NOMO-1 (cell line): ENCODE results near the gene ANKS1B.

Experiments used
- DNase-seq, 2 experiments: peaks; one replicate each; lab custom pipeline; 2025; ENCODE audit not compliant: unreplicated experiment in 2 of 2; lab: John Stamatoyannopoulos, UW

The ANKS1B gene

DNA sequence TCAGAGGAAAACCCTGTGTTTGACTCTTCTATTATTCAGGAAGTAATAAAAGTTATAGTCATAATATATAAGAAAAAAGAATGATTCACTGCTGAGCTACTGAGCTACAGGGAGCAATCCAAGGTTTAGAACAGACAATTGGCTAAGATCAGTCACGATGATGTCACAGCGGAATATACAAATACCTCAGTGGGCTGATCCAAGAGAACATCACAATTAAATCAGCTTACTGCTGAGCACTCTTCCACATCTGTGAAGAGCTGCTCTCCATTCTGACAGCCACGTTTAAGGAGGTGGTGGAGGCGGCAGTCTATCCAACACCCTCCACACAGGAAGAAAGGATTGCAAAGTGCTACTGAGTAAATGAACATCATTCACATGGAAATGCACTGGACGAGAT is 1068.6 kb downstream of the ANKS1B start:
- no peak for DNase-seq

DNA sequence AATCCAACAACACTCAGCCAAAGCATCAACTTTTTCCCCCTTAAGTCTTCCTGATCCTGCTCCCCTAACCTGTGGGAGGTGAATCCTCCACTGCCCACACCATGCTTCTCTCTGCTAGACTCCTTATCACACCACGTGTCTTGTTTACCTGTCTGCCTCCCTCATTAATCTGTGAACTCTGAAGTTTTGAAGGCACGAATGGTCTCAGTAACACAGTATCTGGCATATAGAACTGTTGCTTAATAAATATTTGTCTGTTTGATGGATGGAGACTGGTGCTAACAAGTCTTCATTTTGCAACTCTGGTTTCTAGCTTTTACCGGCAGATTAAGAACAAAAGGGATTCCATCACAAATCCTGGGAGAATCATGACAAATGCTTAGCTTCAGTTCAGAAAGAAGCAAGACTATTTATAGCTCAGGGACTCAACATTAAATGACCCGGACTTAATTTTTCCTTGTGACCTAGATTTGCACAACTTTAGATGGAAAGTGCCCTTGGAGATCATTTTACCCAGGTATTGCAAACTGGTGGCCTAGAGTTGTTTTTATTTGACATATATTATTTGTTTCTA is 1072.2 kb downstream of the ANKS1B start:
- DNase-seq: no peak

GRCh38 chr12:98911396-98911795 is 1073.3 kb downstream of the ANKS1B start:
- no peak for DNase-seq

GRCh38 chr12:98909746-98910145 is 1075.0 kb downstream of the ANKS1B start:
- no peak for DNase-seq

DNA sequence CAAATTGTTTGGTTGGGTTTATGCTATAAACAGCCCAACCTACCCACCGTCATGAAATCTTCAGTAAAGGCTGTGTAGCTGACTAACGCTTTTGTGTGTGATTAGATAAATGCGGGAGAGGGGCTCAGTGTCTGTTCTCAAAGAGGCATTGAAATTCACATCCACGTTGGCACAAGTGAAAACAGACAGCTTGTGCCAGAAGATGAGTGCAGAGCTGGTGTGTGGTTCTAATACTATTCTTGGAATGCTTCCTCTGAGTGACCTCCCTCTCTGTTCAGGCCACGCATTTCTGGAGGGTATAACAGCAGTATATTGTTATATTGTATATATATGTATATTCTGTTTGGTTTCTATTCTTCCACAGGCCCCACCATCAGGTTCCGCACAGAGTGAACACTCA is 1075.9 kb downstream of the ANKS1B start:
- no peak for DNase-seq

DNA sequence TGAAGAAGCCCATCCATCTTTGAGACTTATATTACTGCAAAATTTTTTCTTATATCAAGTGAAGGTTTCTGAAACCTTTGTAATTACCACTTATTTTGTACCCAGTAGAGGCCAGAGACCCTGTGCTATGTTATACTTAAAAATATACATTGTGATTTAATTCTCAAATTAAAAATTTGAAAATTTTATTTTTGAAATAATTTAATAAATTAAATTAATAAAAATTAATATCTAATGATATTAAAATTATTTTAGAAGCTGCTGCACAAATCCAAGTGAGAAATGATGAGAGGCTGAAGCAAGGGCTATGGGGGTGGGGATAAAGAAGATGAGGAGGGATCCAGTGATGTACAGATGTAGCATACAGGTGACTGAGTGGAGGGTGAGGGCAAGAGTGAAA is 1080.9 kb downstream of the ANKS1B start:
- no peak for DNase-seq

DNA sequence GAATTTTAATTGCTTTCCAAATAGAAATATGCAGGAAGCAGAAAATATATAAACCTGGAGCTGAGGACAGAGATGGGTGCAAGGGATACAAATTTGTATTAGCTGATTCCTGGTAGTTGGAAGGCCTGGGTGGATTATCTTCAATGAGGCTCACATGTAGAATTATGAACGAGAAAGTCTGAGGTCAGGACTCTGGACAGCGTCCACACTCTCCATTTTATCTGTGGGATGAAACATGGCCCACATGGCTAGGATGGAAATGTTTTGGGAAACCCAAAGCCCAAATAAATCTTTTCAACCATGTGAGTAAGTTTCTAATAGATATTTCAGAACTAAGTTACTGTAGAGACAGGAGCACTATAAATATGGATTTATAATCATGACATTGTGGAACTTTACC is 1083.5 kb downstream of the ANKS1B start:
- DNase-seq: no peak

GRCh38 chr12:98896938-98897337 is 1087.8 kb downstream of the ANKS1B start:
- no peak for DNase-seq

DNA sequence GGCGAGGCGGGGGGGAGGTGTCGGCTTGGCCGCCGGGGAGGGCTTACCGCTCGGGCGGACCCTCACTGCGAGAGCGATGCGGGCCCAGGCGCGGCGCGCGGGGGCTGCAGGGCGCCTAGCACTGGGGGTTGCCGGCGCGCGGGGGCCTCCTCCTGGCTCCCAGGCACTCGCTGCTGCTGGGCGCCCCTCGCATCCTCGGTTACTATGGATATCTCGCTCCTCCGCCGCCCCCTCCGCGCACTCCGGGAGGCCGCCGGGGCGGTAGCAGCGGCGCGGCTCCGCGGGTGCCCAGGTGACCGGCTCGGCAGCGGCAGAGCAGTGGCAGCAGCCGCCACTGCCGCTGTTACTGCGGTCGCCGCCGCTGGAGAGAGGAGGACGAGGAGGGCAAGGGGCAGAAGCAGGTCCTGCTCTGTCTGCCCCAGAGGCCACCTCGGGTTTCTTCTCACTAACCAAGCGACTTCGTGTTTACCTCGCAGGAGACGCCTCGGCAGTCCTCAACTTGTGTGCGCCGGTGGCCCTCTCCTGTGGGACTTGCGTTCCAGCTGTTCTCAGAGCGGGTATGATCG is 1089.6 kb downstream of the ANKS1B start:
- DNase-seq: no peak

DNA sequence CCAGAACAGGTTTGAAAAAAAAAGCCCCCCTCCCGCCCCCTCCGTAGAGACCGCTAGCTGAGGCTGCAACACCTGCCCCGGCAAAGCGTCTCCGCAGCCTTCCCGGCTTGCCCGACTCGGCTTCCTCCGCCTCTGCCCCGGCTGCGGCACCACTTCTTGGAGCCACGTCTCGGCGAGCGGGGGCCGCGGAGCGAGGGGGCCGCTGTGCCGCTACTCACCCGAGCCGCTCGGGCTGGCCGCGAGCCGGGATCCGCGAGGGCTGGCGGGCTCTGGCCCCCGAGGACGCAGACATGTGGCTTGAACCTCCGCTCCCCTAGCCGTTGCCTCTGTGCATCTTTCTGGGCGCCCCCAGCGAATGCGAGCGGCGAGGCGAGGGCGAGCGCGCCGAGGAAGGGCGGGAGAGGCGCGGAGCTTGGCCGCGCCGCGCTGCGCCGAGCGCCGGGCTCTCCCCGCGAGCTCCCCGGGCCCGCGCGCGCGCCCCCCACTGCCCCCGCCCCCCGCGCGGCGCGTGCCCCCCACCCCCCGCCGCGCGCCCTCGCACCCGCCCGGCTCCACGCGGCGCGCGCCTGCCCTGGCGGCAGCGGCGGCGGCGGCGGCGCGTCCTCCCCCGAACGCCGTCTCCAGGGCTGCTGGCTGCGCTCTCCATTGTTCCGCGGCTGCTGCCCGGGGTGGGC is 1090.2 kb downstream of the ANKS1B start:
- no peak for DNase-seq

DNA sequence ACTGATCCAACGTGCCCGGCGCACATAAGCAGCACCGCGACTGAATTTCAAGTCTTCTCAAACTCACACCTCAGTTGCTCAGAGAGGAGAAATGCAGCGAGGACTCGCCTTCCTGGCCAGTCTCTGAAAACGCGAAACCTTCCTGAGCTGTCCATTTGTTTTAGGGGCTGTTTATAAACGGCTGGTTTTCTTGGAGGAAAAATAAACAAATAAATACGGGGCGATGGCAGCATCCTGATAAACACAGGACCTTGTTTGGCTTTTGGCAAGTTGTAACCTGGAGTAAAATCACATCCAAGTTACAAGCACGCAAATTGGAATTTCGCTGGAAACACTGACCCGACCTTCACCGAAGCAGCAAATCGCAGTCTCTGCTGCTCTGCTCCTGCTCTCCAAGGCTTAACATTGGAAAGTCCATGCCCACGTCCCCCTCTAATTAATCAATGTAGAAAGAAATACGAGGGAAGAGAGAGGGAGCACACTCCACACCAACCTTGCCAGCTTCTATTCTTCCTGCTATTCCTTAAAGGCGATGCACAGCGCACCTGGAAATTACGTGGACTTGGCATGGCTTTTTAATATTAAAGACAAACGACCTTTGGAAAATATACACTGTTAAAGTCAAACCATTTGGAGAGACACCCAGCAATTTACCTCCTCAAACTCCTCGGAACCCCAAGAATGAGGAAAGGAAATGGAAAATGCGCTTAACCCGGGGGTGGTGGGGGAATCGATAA is 1090.9 kb downstream of the ANKS1B start:
- DNase-seq: no peak

DNA sequence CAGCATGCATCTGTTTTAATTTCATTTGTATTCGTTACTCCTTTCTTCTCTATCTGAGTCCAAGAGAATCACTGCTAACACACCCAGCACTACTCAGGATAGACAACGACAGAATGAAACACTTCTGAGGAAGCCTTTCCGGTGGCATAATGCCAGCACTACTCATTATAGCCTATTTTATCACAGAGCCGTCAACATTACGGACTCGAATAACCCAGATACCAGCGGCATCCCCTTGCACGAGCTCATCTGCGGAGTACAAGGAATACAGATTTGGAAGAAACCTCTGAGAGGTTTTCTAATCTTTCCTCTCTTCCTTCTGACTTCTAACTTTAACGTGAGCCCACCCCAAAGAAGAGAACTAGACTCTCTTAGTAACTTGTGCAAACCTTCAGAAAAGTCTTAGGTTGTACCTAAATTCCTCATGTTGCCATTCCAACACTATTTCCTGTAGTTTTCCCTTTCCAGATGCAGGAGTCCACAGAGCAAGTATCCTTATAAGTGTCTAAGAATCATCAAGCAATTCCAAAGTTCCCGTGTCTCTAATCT is 1091.5 kb downstream of the ANKS1B start:
- DNase-seq: no peak

DNA sequence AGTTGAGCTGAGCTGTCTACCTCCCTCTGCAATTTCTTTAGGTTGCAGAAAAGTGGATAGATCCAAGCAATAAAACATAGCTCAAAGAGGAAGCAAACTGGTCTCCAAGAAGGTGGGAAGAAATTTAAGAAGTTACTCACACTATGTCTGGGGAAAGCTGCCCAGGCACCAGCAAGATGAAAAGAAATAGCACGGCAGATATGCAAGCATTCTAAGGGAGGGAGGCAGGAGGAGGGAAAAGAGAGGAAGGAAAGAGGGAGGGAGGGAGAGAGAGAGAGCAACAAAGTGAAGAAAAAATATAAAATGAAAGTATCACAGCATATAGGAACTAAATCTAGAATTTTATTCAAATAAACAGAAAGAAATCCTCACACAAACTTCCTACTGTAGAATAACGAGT is 1099.0 kb downstream of the ANKS1B start:
- no peak for DNase-seq

- DNase-seq: no peak
These were observed 1101.5 kb downstream of the ANKS1B start for GRCh38 chr12:98883231-98883630.

DNA sequence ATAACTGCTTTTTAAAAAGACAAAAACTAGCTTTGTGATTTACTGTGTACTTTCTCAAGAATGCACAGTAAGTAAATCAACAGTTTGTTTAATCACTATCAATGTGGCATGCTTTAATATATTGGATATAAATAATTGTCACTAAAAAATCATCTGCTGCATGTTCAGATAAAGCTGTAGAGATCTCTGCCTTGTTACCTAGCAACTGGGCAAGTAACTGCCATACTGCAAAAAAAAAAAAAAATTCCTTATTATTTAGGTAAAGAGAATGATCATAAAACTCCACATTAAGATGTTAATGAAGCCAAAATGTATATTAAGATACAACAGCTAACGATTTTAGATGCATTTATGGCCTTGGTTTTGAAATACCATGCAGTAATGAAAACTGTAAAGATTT is 1102.2 kb downstream of the ANKS1B start:
- DNase-seq: no peak

- no peak for DNase-seq
These were observed 1111.0 kb downstream of the ANKS1B start for GRCh38 chr12:98873776-98874175.

DNA sequence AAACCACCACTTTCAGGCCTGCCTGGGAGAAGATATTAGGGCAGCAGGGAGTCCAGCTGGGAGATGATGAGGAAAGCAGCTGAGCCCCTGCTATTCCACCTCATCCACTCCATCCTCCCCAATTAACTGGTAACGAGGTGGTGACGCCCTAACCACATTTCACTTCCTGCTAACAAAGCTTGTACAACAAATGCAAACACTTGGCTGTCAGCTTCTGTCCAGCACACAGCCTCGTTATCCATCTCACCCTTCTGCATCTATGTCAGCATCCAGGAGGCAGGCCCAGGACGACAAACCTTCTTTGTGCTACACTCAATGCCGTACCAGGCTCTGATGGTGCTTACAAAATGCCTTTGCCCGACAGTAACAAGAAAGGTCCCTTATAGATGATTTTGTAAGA is 1114.2 kb downstream of the ANKS1B start:
- DNase-seq: no peak

GRCh38 chr12:98869886-98870503 is 1114.7 kb downstream of the ANKS1B start:
- DNase-seq: no peak

- no peak for DNase-seq
These were observed 1116.2 kb downstream of the ANKS1B start for GRCh38 chr12:98868538-98868937.

DNA sequence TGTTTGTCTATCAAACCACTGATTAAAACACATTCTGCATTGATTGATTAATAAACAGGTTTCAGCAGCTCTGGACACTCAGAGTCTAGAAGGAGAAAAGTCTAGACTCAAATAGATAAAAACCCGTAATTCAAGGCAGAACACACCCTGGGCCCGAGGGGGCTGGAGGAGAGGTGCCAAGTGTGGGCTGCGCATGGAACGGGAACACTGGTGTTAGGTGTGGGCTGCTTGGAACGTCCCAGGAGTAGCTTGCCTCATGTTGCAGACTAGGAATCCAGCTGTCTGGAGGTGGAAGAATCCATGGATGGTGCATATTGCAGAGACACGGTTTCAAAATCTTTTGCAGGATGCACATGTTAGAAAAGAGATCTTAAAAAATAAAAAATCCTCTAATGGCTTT is 1116.7 kb downstream of the ANKS1B start:
- DNase-seq: no peak

- DNase-seq: no peak
These were observed 1120.4 kb downstream of the ANKS1B start for GRCh38 chr12:98864363-98864762.
